GM12878 (cell line): ENCODE results near the gene UBP1. TPM values are rescaled to one million over a fixed set of nuclear protein-coding genes. Genes with fewer than 3 reads are reported as not detected.

Experiments
- ATAC-seq: fragments of 200-7000 bp; cut with Tn5 transposase; 3 replicates; pipeline ENCODE4 v1.9.1; 2020; ENCODE audit warnings: mild to moderate bottlenecking, moderate library complexity
- BruUV-seq: library from RNA; stranded (reverse); fragments of 400-500 nt; replicated peaks from 2 replicates; lab custom pipeline; 2021; lab: Mats Ljungman, UMichigan
- CTCF ChIA-PET: fragments of 300-600 bp; sonication (Branson Sonifier 250); formaldehyde crosslinking; extraction: SDS; loops from one replicate; lab custom pipeline; 2021; ENCODE audit warnings: inconsistent platforms; lab: Yijun Ruan, JAX
- POLR2A ChIA-PET: fragments of 350-600 bp; formaldehyde crosslinking; extraction: SDS; loops from one replicate; lab custom pipeline; 2021; ENCODE audit warnings: inconsistent platforms; lab: Charles Lee
- RAD21 ChIA-PET: fragments of 300-600 bp; sonication (Branson Sonifier 250); formaldehyde crosslinking; loops from one replicate; lab custom pipeline; 2023; ENCODE audit warnings: antibody characterized with exemption; ENCODE audit not compliant: unreplicated experiment; lab: Charles Lee
- SMC1A ChIA-PET: fragments of 300-600 bp; sonication (Branson Sonifier 250); formaldehyde crosslinking; loops from one replicate; lab custom pipeline; 2023; ENCODE audit not compliant: unreplicated experiment, uncharacterized antibody; lab: Charles Lee
- DNase-seq: peaks from one replicate; pipeline ENCODE4 v3.0.0-alpha.2; 2011; ENCODE audit warnings: low read depth, low spot score
- FAIRE-seq: peaks from 3 replicates; lab custom pipeline; 2011; peaks lifted over from hg19 to GRCh38; lab: Jason Lieb, UNC
- H2AFZ ChIP-seq: 2 replicates; pipeline ENCODE4 v1.6.0; 2011; ENCODE audit warnings: low read depth, low read length, control low read depth; ENCODE audit not compliant: control insufficient read depth
- H3K27ac ChIP-seq: 2 replicates; pipeline ENCODE4 v1.5.1; 2011; ENCODE audit warnings: control low read depth; ENCODE audit not compliant: control insufficient read depth, insufficient read depth
- H3K27me3 ChIP-seq, 2 experiments: replicated peaks in 1 of 2; 2 replicates each; pipeline versions ENCODE4 v1.6.0 to v1.6.1; 2011; ENCODE audit warnings: low read length in 1 of 2; ENCODE audit not compliant: control insufficient read depth in 2 of 2, insufficient read depth in 2 of 2
- H3K36me3 ChIP-seq, 2 experiments: 2 replicates each; pipeline ENCODE4 v1.5.1; 2011; ENCODE audit warnings: low read length in 1 of 2; ENCODE audit not compliant: control insufficient read depth in 2 of 2, insufficient read depth in 2 of 2
- H3K4me1 ChIP-seq: 2 replicates; pipeline ENCODE4 v1.6.1; 2011; ENCODE audit warnings: mild to moderate bottlenecking, low read length, moderate library complexity, mixed read lengths; ENCODE audit not compliant: control insufficient read depth, insufficient read depth
- H3K4me2 ChIP-seq: 2 replicates; pipeline ENCODE4 v1.6.0; 2011; ENCODE audit warnings: control low read depth; ENCODE audit not compliant: control insufficient read depth, insufficient read depth
- H3K4me3 ChIP-seq: fragments of 200-600 bp; sonication (generic); 2 replicates; pipeline ENCODE4 v1.5.1; 2016
- H3K79me2 ChIP-seq: 2 replicates; pipeline ENCODE4 v1.6.0; 2011; ENCODE audit warnings: low read length; ENCODE audit not compliant: control insufficient read depth, insufficient read depth
- H3K9ac ChIP-seq: 2 replicates; pipeline ENCODE4 v1.8.0; 2011; ENCODE audit warnings: low read length, control low read depth, mixed read lengths; ENCODE audit not compliant: control insufficient read depth, insufficient read depth
- H3K9me3 ChIP-seq: replicated peaks from 3 replicates; pipeline ENCODE4 v1.5.1; 2011; ENCODE audit warnings: mild to moderate bottlenecking, low read length; ENCODE audit not compliant: control insufficient read depth, insufficient read depth
- H4K20me1 ChIP-seq: 2 replicates; pipeline ENCODE4 v1.6.0; 2011; ENCODE audit not compliant: control insufficient read depth, insufficient read depth
- CBX3 ChIP-seq: fragments of 200-600 bp; sonication (generic); IDR thresholded peaks from 2 replicates; pipeline ENCODE4 v1.6.1; 2016; ENCODE audit warnings: low read depth, borderline replicate concordance
- CEBPB ChIP-seq, 2 experiments: fragments of 150-350 bp in 1 of 2; IDR thresholded peaks; 2 replicates each; pipeline ENCODE4 v1.6.1; 2012 to 2014; ENCODE audit warnings: low read depth in 2 of 2, low read length in 2 of 2, borderline replicate concordance in 1 of 2, inconsistent platforms in 1 of 2
- CHD2 ChIP-seq: IDR thresholded peaks from 2 replicates; pipeline ENCODE4 v1.6.1; 2011; ENCODE audit warnings: low read depth, low read length, improper control_type of control experiment, borderline replicate concordance
- CTCF ChIP-seq, 3 experiments: IDR thresholded peaks in 2 of 3; conservative IDR thresholded peaks in 1 of 3; 2 replicates each; pipeline ENCODE4 v1.5.1; 2011; ENCODE audit warnings: low read depth in 3 of 3, low read length in 3 of 3, mild to moderate bottlenecking in 3 of 3, control low read depth in 2 of 3, moderate library complexity in 2 of 3, inconsistent platforms in 1 of 3, mixed read lengths in 1 of 3; ENCODE audit not compliant: control insufficient read depth in 2 of 3, insufficient read depth in 1 of 3; ENCODE audit errors: extremely low read depth in 1 of 3
- GABPA ChIP-seq: IDR thresholded peaks from 2 replicates; pipeline ENCODE4 v1.6.1; 2014; ENCODE audit warnings: antibody characterized with exemption, low read depth, mild to moderate bottlenecking, inconsistent platforms
- JUNB ChIP-seq: IDR thresholded peaks from 2 replicates; pipeline ENCODE4 v1.6.1; 2016; ENCODE audit warnings: antibody characterized with exemption, mild to moderate bottlenecking
- KLF5 ChIP-seq: fragments of 450-650 bp; IDR thresholded peaks from 2 replicates; pipeline ENCODE4 v1.6.1; 2014; ENCODE audit warnings: mild to moderate bottlenecking; ENCODE audit not compliant: partially characterized antibody
- MTA2 ChIP-seq: fragments of 450-650 bp; IDR thresholded peaks from 2 replicates; pipeline ENCODE4 v1.6.1; 2016; ENCODE audit warnings: low read depth, mild to moderate bottlenecking, moderate library complexity
- MTA3 ChIP-seq: IDR thresholded peaks from 2 replicates; pipeline ENCODE4 v1.6.1; 2012; ENCODE audit warnings: low read length, inconsistent platforms, borderline replicate concordance
- MXI1 ChIP-seq: fragments of 150-350 bp; IDR thresholded peaks from 2 replicates; pipeline ENCODE4 v1.6.1; 2011; ENCODE audit warnings: low read depth, mild to moderate bottlenecking, inconsistent platforms, low read length, improper control_type of control experiment
- MYC ChIP-seq: IDR thresholded peaks from 2 replicates; pipeline ENCODE4 v1.6.1; 2011; ENCODE audit warnings: mild to moderate bottlenecking, low read length, moderate library complexity, inconsistent platforms; ENCODE audit not compliant: insufficient read depth, insufficient replicate concordance, insufficient read length, severe bottlenecking
- NFIC ChIP-seq: IDR thresholded peaks from 2 replicates; pipeline ENCODE4 v1.6.1; 2012; ENCODE audit warnings: low read depth, mild to moderate bottlenecking, inconsistent platforms, low read length, moderate library complexity
- NRF1 ChIP-seq: conservative IDR thresholded peaks from 2 replicates; pipeline ENCODE4 v1.6.1; 2011; ENCODE audit warnings: mild to moderate bottlenecking, low read depth, low read length, improper control_type of control experiment
- SIX5 ChIP-seq: IDR thresholded peaks from 2 replicates; pipeline ENCODE4 v1.6.1; 2011; ENCODE audit warnings: mild to moderate bottlenecking, low read depth, low read length, moderate library complexity; ENCODE audit not compliant: severe bottlenecking
- SPI1 ChIP-seq: IDR thresholded peaks from 2 replicates; pipeline ENCODE4 v1.6.1; 2011; ENCODE audit warnings: low read depth, mild to moderate bottlenecking, low read length, moderate library complexity, borderline replicate concordance; ENCODE audit not compliant: insufficient read depth
- TBL1XR1 ChIP-seq: IDR thresholded peaks from 2 replicates; pipeline ENCODE4 v1.6.1; 2012; ENCODE audit warnings: low read depth, low read length, improper control_type of control experiment
- USF1 ChIP-seq: IDR thresholded peaks from 2 replicates; pipeline ENCODE4 v1.6.1; 2011; ENCODE audit warnings: borderline replicate concordance, low read depth, mild to moderate bottlenecking, moderate library complexity, mixed read lengths, low read length; ENCODE audit not compliant: insufficient read depth; ENCODE audit errors: extremely low read length
- WGBS: methylation state at CpG from one replicate; pipeline ENCODE4 v1.1.6; 2016; ENCODE audit warnings: low lambda C conversion rate; ENCODE audit not compliant: insufficient replicate concordance, insufficient coverage; ENCODE audit errors: missing lambda C conversion rate; 5-methylcytosine and 5-hydroxymethylcytosine counted together
- in situ Hi-C: fragments of 300-500 bp; cut with MboI; formaldehyde crosslinking; loops from 9 replicates; pipeline ENCODE4 v1.14.3; 2018; ENCODE audit warnings: mixed read lengths
- intact Hi-C: fragments of 100-400 bp; cut with micrococcal nuclease; formaldehyde crosslinking; loops from one replicate; pipeline ENCODE4 v1.14.2; 2022; ENCODE audit not compliant: unreplicated experiment
- polyA plus RNA-seq, 11 experiments: library from polyadenylated mRNA; depleted of rRNA in 4 of 11; unstranded in 6 of 11; stranded (reverse) in 5 of 11; fragments of >200 nt; fragmentation: Nextera tagmentation in 4 of 11; fragmentation: Illumina TruSeq in 1 of 11; extraction: Ambion mirVana in 4 of 11; extraction: Trizol in 1 of 11; gene quantifications; 1 replicate in 1 of 11; 2 replicates in 10 of 11; pipeline versions ENCODE4 v1.2.1 to v1.2.3, GENCODE V29; 2011 to 2016; ENCODE audit warnings: inconsistent platforms in 2 of 11, missing spikeins in 2 of 11, low read depth in 1 of 11
- total RNA-seq, 4 experiments: library from RNA; depleted of rRNA in 3 of 4; stranded (reverse); fragments of >200 nt in 3 of 4; fragmentation: Illumina TruSeq in 1 of 4; extraction: Trizol in 1 of 4; gene quantifications; 2 replicates each; pipeline versions ENCODE4 v1.2.1 to v1.2.3, GENCODE V29; 2013 to 2021
- TF ChIP-seq, protein P1 (sequence below): fragments of 450-650 bp; IDR thresholded peaks from 2 replicates; pipeline ENCODE4 v1.6.1; 2014; ENCODE audit warnings: mild to moderate bottlenecking

Gene UBP1
- total and polyA plus RNA-seq, 10 of the 15 experiments (the other 5 are each of a cell fraction or from before 2014, with no cell fraction given): 9.3 to 93.6 (median 52.4) TPM

GRCh38 chr3:33363113-33363800 is 76.9 kb downstream of the UBP1 start (continued):
- TF ChIP-seq JUNB (no peak), CBX3 (no peak), SPI1 (no peak), CEBPB (IDR thresholded peaks at IDR 0.05; ENCODE audit: borderline replicate concordance in 1 of 2, low read depth in 2 of 2, low read length in 2 of 2) (no peak), MXI1 (no peak), CTCF (IDR thresholded peaks at IDR 0.05 in 2 of 3, conservative IDR thresholded peaks at IDR 0.05 in 1 of 3; ENCODE audit: control insufficient read depth in 2 of 3, extremely low read depth in 1 of 3, insufficient read depth in 1 of 3, low read depth in 3 of 3, low read length in 3 of 3) (no peak), KLF5 (no peak)

DNA sequence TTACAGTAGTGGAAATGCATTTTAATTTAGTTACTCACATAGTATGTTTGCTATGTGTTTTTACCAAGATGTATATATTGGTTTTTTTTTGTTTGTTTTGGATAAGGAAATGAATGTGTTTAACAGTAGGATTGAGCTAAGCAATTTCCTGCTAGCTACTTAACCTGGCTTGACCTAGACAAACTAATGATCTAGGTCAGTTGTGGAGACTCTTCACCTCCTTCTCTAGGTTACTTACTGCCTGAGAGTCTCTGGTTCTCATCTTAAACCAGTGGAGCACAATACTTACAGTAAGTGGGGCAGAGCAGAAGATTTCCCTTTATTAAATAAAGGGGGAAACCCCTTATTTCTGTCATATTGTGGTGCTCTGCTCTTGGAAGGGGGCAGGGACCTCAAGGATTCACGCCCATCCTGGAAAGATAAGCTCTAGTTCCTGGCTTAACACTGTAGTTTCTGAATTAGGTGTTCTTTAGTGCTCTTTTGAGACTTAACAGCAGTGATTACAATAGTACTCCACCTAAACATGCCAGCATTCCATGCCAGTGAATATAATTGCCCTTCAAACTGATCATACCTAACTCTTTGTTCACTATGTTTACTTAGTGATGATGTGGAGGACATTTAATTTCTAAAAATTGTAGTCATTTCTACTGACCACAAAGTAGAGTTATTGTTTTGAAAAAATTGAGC is 79.9 kb downstream of the UBP1 start:
- Histone ChIP-seq H3K9me3 (no peaks in the 10 kb centered on the region), H3K4me3 (no peak overlapping the region), H3K4me1 (no peaks in the 10 kb centered on the region), H3K9ac (no peak overlapping the region), H3K27me3 (no peaks in the 10 kb centered on the region), H2AFZ (no peak overlapping the region), H3K79me2 (no peaks in the 10 kb centered on the region), H3K27ac (no peak overlapping the region), H3K36me3 (no peaks in the 10 kb centered on the region), H3K4me2 (no peak overlapping the region), H4K20me1 (no peaks in the 10 kb centered on the region)
- DNase-seq: no peak
- no TSS peak for BruUV-seq
- no peak for FAIRE-seq
- ChIA-PET RAD21 (no interaction called here), SMC1A (interaction anchor here (0.9 to 1.2 kb wide), 2 partner anchors 8 to 410 kb away, joined by 3 to 4 read pairs; no protein-coding TSS in a partner anchor), POLR2A (no interaction called here), CTCF (interaction anchor here (1.5 kb wide), 1 partner anchor 229 kb away, joined by 5 read pairs; no protein-coding TSS in a partner anchor)
- intact Hi-C loops: no loop called here
- in situ Hi-C loops: no loop called here
- ATAC-seq: no peak
- WGBS: 0% methylated on average over 1 of the region's 1 CpG
- TF ChIP-seq MTA3: no peak
- TF ChIP-seq MTA2: no peak
- TF ChIP-seq, protein P1, sequence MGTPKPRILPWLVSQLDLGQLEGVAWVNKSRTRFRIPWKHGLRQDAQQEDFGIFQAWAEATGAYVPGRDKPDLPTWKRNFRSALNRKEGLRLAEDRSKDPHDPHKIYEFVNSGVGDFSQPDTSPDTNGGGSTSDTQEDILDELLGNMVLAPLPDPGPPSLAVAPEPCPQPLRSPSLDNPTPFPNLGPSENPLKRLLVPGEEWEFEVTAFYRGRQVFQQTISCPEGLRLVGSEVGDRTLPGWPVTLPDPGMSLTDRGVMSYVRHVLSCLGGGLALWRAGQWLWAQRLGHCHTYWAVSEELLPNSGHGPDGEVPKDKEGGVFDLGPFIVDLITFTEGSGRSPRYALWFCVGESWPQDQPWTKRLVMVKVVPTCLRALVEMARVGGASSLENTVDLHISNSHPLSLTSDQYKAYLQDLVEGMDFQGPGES: no peak
- TF ChIP-seq NRF1: no peak
- no peak for TF ChIP-seq USF1
- TF ChIP-seq SIX5: no peak
- TF ChIP-seq GABPA: no peak
- no peak for TF ChIP-seq CEBPB (IDR thresholded peaks at IDR 0.05; ENCODE audit: borderline replicate concordance in 1 of 2, low read depth in 2 of 2, low read length in 2 of 2)
- no peak for TF ChIP-seq TBL1XR1
- no peak for TF ChIP-seq NFIC
- TF ChIP-seq MYC: no peak
- no peak for TF ChIP-seq CHD2
